A673 (cell line): Measurements from ENCODE around the gene KIF3A. TPM values are rescaled to one million over a fixed set of nuclear protein-coding genes. Genes with fewer than 3 reads are reported as not detected.

Source experiments
- BruUV-seq: library from RNA; stranded (reverse); fragments of 400-500 nt; replicated peaks from 2 replicates; lab custom pipeline; 2021; lab: Mats Ljungman, UMichigan
- CTCF ChIA-PET: fragments of 300-600 bp; sonication (Branson Sonifier 250); formaldehyde crosslinking; loops from one replicate; lab custom pipeline; 2022; ENCODE audit warnings: antibody characterized with exemption; lab: Charles Lee
- POLR2A ChIA-PET: fragments of 300-600 bp; sonication (Branson Sonifier 250); formaldehyde crosslinking; loops from one replicate; lab custom pipeline; 2022; ENCODE audit warnings: antibody characterized with exemption; ENCODE audit not compliant: low non-redundant PET; lab: Charles Lee
- DNase-seq: peaks from one replicate; pipeline ENCODE4 v3.0.0-alpha.2; 2015; ENCODE audit warnings: low spot score
- H3K27ac ChIP-seq: fragments of 200-600 bp; sonication (generic); 2 replicates; pipeline ENCODE4 v1.5.1; 2016; ENCODE audit warnings: mixed run types, low read depth, mild to moderate bottlenecking, mixed read lengths, antibody characterized with exemption, low read length; ENCODE audit not compliant: poor library complexity, severe bottlenecking
- H3K27me3 ChIP-seq: fragments of 200-600 bp; sonication (generic); replicated peaks from 2 replicates; pipeline ENCODE4 v1.6.1; 2017; ENCODE audit warnings: mixed run types, low read depth, mild to moderate bottlenecking, mixed read lengths, antibody characterized with exemption, low read length; ENCODE audit not compliant: insufficient read depth, poor library complexity
- H3K36me3 ChIP-seq: fragments of 200-600 bp; sonication (generic); 2 replicates; pipeline ENCODE4 v1.6.1; 2016; ENCODE audit warnings: mixed run types, mild to moderate bottlenecking, mixed read lengths, antibody characterized with exemption, low read length; ENCODE audit not compliant: insufficient read depth, poor library complexity, severe bottlenecking
- H3K4me1 ChIP-seq: fragments of 200-600 bp; sonication (generic); 2 replicates; pipeline ENCODE4 v1.6.1; 2017; ENCODE audit warnings: mixed run types, mild to moderate bottlenecking, mixed read lengths, antibody characterized with exemption, low read length; ENCODE audit not compliant: insufficient read depth, poor library complexity, severe bottlenecking
- H3K4me3 ChIP-seq: fragments of 200-600 bp; sonication (generic); 2 replicates; pipeline ENCODE4 v1.5.1; 2016; ENCODE audit warnings: low read depth, mixed run types, mild to moderate bottlenecking, mixed read lengths, low read length; ENCODE audit not compliant: poor library complexity, severe bottlenecking
- H3K9me3 ChIP-seq: fragments of 200-600 bp; sonication (generic); 2 replicates; pipeline ENCODE4 v1.6.1; 2016; ENCODE audit warnings: mixed run types, low read depth, mild to moderate bottlenecking, mixed read lengths, antibody characterized with exemption, low read length; ENCODE audit not compliant: poor library complexity, severe bottlenecking
- CTCF ChIP-seq: fragments of 300-800, 200-600 bp; sonication (generic); conservative IDR thresholded peaks from 2 replicates; pipeline ENCODE4 v1.5.1; 2017; ENCODE audit warnings: low read depth, mild to moderate bottlenecking, antibody characterized with exemption, low read length, moderate library complexity, mixed read lengths
- EZH2 ChIP-seq: fragments of 200-600 bp; sonication (generic); IDR thresholded peaks from 2 replicates; pipeline ENCODE4 v1.6.1; 2017; ENCODE audit warnings: borderline replicate concordance, low read depth, mild to moderate bottlenecking, mixed read lengths, antibody characterized with exemption, low read length; ENCODE audit not compliant: poor library complexity, severe bottlenecking
- intact Hi-C: fragments of 100-400 bp; cut with micrococcal nuclease; formaldehyde crosslinking; loops from one replicate; pipeline ENCODE4 v1.10.0; 2022; ENCODE audit not compliant: unreplicated experiment
- total RNA-seq: library from RNA; stranded (reverse); gene quantifications from 2 replicates; pipeline ENCODE4 v1.2.3, GENCODE V29; 2021

KIF3A gene
- total RNA-seq, 1 experiment from 2014 or later: 19.1 TPM

- BruUV-seq: no TSS peak
- DNase-seq: no peak
- intact Hi-C loops: no loop called here
- no peaks in the 10 kb centered on the region for H3K9me3 ChIP-seq
- POLR2A ChIA-PET: no interaction called here
- no peaks in the 10 kb centered on the region for H3K36me3 ChIP-seq
- H3K27ac ChIP-seq: no peak overlapping the region
- CTCF ChIA-PET: no interaction called here
- no peaks in the 10 kb centered on the region for H3K4me1 ChIP-seq
- peaks cover 1% of the 10 kb centered on the region for H3K27me3 ChIP-seq
- TF ChIP-seq CTCF (no peak), EZH2 (no peak)
- no peak overlapping the region for H3K4me3 ChIP-seq
These were observed 13.3 kb upstream of the KIF3A start for GRCh38 chr5:132750471-132751230.

GRCh38 chr5:132749506-132749905, 12.2 kb upstream of the KIF3A start:
- no peak for TF ChIP-seq EZH2
- TF ChIP-seq CTCF: no peak
- POLR2A ChIA-PET: no interaction called here
- Histone ChIP-seq H3K4me1 (no peaks in the 10 kb centered on the region), H3K36me3 (no peaks in the 10 kb centered on the region), H3K4me3 (no peak overlapping the region), H3K27ac (no peak overlapping the region), H3K9me3 (no peaks in the 10 kb centered on the region), H3K27me3 (peaks cover 8% of the 10 kb centered on the region)
- BruUV-seq: no TSS peak
- CTCF ChIA-PET: no interaction called here
- DNase-seq: no peak
- intact Hi-C loops: no loop called here

- peaks cover 8% of the 10 kb centered on the region for H3K27me3 ChIP-seq
- intact Hi-C loops: no loop called here
- CTCF ChIA-PET: no interaction called here
- H3K27ac ChIP-seq: no peak overlapping the region
- POLR2A ChIA-PET: no interaction called here
- H3K4me1 ChIP-seq: no peaks in the 10 kb centered on the region
- H3K36me3 ChIP-seq: no peaks in the 10 kb centered on the region
- no peak for DNase-seq
- H3K4me3 ChIP-seq: no peak overlapping the region
- BruUV-seq: no TSS peak
- TF ChIP-seq EZH2 (no peak), CTCF (no peak)
- H3K9me3 ChIP-seq: no peaks in the 10 kb centered on the region
These were observed 11.2 kb upstream of the KIF3A start for GRCh38 chr5:132748522-132749000.
